ENCODE results near the gene GCK.

The GCK gene

DNA sequence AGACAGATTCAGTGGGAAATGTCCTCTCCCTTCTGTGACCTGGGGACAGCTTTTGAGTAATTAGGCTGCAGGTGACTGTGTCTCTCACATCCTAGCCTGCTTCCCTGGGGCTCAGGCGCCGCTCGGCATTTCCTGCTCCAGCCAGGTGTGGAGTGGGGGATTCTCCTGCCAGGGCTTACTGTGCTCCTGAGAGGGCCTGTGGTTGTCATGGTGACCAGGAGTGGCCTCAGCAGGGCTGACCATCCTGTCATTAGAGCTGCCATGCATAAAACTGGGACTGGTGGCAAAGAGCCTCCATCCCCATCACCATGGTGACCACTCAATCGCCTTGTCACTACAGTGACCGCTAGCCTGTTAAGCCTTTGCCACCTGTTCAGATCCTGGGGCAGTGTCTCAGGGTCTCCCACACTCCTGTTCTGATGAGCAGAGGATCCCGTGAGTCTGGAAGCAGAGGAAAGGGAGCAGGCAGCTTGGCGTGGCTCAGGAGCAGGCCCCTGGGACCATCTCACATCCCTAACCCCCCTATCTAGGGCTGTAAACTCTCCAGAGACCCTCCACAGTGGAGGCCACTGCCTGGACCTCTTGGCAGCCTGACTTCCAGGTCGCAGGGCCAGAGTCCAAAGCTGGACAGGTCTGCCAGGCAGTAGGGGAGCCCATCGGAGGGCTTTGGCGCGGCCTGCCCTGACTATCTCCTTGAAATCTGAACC, at the start of gene GCK:
Gene GCK (minus strand): TSS at position 154 of the 707 bp plus-strand sequence. CDS start 486 bp downstream, outside the sequence.
- no peak for DNase-seq

DNA sequence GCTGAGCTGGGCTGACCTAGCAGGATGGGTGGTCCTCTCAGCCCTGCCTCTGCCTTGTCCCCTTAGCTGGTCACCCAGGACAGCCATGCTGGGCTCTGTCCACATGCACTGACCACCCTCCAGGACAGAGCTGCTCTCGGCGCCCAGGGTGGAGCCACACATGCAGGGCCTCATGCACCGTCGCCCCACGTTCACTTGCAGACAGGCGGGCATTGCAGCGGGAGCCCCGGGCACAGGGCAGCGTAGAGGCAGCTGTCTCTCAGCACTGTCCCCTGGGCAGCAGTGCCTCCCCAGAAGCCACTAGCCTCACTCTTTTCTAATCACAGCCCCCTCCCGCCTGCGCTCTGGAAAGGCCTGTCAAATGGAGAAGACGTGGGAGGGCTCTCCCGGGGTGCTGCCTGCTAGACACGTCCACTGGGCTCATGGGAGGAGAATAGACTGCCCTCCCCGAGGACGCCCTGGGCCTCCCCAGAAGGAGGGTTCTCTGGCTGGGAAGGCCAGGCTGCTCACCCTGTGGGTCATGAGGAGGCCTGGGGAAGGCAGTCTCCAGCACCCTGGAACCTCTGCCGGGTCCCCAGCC, 49.0 kb upstream of the GCK start:
- no peak for DNase-seq

DNA sequence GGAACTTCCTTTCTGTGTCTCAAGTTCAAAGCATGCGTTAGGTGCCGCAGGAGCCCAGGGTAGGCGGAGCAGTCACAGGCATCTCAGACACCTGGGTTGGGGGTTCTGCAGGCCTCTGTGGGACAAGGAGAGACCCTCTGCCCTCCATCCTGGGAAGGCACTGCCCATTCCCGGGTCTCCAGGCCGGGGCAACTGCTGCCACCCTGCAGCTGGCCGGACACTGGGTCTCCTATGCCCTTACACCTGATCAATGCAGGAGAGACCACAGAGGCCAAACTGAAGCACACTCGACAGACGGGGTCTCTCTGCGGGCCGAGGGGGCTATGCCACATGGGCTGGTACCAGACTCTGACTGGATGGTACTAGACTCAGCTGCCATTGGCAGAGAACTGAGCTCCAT, 48.5 kb upstream of the GCK start:
- no peak for DNase-seq

GRCh38 chr7:44236333-44236728, 47.1 kb upstream of the GCK start:
- no peak for DNase-seq

- DNase-seq = no peak
Measured at GRCh38 chr7:44235582-44236332, 46.5 kb upstream of the GCK start.

- DNase-seq = no peak
Measured at GRCh38 chr7:44235066-44235465, 45.8 kb upstream of the GCK start.

DNA sequence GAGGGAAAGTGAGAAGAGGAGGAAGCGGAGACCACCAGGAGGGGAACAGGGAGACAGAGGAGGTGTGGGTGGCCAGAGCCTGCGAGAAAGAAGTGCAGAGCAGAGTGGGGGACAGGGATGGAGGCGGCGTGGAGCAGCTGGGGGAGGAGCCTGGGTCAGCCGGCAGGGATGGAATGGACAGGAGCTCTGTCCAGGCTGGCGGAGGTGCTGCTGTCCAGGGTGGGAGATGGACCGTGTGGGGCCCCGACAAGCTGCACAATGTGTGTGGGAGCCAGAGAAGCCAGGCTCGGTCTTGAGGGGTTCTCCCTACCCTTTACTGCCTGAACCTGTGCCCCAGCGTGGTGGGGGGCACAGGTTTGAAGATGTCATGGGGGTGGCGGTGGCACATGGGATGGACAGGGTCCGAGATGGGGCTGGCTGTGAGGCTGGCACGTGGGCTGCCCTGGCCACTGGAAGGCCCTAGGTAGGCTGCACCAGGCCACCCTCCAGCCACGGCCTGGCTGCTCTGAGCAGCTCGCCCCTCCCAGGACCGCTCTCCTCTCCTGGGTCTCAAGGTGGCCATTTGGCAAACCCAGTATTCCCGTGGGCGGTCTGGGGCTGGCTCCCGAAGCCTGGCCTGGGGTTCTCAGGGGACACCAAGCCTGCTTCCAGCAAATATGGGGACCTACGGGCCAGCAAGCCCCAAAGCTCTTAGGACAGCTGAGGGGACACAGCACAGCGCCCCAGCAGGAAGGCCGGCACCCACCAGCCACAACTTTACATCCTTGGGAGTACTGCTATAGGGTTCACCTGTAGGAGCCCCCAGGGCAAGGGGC, 43.9 kb upstream of the GCK start:
- no peak for DNase-seq

GRCh38 chr7:44232396-44232795, 43.2 kb upstream of the GCK start:
- DNase-seq = no peak

DNA sequence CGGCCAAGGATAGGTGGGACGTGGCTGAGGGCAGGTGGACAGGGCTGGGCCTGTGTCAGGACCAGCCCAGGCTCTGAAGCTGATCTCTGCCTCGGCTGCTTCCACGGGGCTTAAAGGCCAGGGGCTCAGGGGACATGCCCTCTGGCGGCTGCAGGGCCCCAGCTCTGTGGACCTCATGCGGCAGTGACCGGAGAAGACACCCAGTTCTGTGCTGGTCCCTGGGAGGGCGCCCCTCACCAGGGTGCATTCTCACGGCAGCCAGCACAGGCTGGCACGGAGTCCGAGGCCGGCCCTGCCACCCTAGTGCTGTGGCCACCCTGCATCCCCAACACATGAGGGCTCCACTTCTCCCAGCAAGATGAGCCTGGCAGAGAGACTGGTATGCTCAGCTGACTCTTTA, 41.8 kb upstream of the GCK start:
- no peak for DNase-seq

GRCh38 chr7:44230286-44230685, 41.0 kb upstream of the GCK start:
- no peak for DNase-seq

- DNase-seq = no peak
Measured at GRCh38 chr7:44229546-44230105, 40.4 kb upstream of the GCK start.

DNA sequence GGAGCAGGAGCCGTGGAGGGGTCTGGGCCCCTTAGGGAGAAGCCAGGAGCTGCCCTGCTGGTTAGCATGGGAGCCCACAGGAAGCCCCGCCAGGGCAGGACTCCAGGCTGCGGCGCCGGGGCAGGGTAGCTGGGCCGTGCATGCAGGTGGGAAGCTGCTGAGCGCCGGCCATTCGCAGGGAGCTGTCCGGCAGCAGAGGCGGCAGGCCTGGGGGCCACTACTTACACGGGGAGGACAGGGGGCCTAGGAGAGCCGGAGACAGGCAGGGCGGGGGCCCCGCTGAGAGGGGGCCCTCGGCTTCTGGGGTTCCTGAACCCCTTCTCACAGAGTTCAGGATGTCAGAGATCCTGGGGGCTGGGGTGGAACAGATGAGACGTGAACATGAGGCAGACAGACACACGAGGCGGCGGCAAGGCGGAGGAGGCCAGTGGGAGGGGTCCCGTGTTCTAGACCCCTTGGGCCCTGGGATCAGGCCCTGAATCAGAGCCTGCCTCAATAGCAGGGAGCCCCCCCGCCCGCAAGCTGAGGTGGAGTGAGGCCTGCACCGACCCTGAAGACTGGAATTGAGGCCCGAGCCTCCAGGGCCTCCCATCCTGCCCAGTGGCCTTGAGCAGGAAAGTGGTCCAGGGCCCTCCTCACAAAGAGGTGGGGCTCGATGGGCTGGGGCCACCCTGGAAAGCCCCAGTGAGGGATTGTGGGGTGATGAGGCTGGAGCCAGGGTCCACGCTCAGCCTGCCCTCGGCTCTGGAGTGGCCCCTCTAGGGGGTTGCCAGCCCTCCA, 39.5 kb upstream of the GCK start:
- no peak for DNase-seq

GRCh38 chr7:44227911-44228310, 38.7 kb upstream of the GCK start:
- no peak for DNase-seq

- DNase-seq = no peak
Measured at GRCh38 chr7:44226396-44226753, 37.1 kb upstream of the GCK start.

DNA sequence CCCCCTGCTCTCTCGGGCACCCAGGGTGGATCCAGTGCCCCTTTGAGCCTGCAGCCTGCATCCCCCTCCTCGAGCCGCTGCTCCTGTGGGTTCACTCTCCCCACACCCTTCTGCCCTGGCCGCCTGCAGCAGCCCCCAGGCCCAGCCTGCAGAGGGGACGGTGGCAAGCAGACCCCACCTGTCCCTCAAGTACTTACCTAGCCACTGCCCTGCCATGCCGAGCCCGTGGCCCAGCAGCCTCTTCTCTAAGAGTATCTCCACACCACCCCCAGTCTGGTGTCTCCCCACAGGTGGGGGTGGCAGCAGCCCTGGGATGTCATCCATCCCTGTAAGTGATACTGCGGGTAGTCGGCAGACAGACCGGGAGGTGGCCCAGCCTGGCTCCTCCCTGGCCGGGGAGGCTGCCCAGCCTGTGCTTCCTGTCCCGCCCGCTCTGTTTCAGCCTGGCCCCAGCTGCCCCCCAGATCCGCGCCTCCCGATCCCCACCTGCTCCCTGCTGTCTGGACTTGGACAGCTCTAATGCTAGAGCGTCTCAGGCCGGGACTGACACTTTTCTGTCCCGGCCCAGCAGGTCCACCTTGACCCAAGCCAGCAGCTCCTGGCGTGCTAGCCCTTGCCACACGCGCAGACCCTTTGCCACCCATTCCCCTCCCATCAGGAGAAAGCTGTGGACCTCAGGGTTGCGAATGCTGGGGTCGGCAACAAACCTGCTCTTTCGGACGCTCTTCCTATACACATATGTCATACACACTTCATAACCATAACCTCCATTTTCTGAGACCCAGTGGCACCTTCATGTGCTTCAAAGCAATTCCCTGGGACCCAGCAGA, 36.5 kb upstream of the GCK start:
- no peak for DNase-seq

- no peak for DNase-seq
Measured at GRCh38 chr7:44224974-44225565, 35.8 kb upstream of the GCK start.

DNA sequence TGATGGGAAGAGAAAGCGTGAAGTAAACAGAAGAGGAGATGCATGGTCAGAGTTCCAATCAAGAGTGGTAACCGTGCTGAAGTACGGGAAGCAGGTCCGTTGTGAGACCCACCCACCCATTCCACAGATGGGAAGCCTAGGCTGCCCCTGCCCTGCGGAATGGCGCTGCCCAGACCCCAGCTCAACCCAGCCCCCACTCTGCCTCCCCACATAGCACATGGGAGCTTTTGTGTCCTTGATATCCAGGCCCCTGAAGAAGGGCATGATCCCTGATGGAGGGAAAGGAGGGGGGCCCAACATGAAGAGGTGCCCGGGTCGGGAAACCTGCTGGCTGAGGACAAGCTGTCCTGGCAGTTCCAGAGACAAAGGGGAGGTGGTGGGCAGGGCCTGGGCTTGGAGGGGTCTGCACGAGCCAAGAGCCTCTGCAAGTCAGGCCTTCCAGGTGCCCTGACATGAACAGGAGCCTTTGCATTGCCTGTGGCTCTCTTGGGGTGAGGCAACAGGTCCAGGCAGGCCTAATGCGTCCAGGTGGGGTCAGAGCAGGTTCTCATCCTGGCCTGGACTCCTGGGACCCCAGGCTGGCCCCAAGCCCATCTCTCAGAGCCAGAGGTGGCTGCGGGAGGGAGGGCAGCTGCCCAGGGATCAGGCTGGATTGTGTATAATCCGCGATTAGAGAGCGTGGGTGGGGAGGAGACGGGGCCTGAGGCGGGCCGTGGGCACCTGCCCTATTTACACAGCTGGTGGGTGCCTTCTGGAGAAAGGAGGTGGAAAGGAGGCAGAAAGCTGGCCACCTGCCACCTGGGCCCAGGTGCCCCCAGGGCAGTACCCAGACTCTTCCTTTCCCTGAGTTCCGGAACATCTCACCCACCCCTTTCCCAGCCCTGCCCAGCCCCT, 35.1 kb upstream of the GCK start:
- DNase-seq = no peak

- DNase-seq = no peak
Measured at GRCh38 chr7:44223362-44224079, 34.3 kb upstream of the GCK start.

GRCh38 chr7:44222776-44223261, 33.6 kb upstream of the GCK start:
- DNase-seq = no peak

All from GDM1 (cell line).